HG02884 (cell line): ENCODE measurements around the gene ZNF275.
"Not testable (repeated sequence)": the region's sequence is repeated elsewhere in the genome, so short reads cannot be mapped to it uniquely, and the experiment has no call there.

ENCODE experiments used
- ATAC-seq: cut with Tn5 transposase; IDR thresholded peaks from one replicate; pipeline ENCODE4 v1.9.1; 2021; ENCODE audit warnings: mild to moderate bottlenecking, moderate library complexity; ENCODE audit not compliant: unreplicated experiment

ZNF275 gene

DNA sequence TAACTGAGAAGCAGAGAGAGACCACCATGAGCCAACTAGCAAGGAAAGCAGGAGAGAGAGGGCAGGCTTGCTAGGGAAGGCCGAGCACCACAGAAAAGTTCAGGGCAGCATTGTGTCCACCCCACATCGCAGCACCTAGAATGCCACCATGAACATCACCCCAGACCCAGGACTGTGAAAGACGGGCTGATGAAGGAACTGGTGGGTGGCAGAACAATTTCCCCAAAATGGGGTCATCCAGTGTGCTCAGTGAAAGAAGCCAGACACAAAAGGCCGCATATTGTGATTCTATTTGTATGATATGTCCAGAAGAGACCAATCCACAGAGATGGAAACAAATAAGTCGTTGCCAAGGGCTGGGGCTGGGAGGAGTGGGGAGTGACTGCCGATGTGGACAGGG is 50.4 kb downstream of the ZNF275 start:
- no peak for ATAC-seq

DNA sequence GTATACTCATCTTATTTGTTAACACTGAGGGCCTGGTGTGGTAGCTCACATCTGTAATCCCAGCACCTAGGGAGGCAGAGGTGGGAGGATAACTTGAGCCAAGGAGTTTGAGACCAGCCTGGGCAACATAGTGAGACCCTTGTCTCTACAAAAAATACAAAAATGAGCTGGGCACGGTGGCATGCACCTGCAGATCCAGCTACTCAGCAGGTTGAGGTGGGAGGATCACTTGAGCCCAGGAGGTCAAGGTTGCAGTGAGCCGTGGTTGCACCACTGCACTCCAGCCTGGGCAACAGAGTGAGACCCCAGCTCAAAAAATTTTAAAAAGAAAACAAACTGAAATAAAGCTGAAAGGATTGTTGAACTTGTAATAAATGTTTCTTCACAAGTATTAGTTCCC is 51.0 kb downstream of the ZNF275 start:
- ATAC-seq: not testable (repeated sequence)

DNA sequence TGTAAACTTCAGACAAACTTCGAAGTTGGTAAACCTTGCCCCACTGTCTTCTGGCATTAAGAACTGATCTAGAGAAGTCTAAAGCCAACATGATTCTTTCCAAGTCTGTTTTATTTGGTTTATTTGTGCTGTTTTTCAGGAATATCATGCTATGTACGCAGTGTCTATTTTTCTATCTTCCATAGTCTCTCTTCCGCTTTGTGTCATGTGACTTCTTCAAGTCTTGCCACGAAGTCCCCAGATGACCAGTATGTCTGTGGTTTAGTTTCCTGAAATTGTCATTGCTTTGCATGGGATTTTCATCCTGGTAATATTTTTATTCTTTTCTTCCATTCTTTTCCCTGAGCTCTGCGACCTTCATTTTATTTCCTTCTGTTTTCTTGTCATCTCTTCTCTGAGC is 52.1 kb downstream of the ZNF275 start:
- no peak for ATAC-seq

DNA sequence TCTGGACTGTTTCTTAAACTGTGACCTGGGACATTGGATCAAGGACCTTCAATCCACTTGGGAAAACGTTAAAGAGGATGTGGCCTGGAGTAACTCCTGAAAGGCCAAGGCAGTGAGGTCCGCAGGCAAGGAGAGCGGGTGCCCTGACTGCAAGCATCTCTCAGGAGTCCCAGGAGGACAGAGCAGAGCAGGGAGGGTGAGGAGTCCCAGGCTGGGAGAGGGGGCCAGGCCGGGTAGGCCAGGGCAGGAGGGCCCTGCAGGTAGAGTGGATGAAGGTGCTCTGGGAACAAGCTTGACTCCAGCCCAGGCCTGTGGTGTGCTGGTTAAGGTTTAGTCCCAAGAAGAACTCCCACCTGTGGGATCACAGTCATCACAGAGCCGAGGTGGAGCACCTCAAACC is 53.4 kb downstream of the ZNF275 start:
- ATAC-seq: no peak

DNA sequence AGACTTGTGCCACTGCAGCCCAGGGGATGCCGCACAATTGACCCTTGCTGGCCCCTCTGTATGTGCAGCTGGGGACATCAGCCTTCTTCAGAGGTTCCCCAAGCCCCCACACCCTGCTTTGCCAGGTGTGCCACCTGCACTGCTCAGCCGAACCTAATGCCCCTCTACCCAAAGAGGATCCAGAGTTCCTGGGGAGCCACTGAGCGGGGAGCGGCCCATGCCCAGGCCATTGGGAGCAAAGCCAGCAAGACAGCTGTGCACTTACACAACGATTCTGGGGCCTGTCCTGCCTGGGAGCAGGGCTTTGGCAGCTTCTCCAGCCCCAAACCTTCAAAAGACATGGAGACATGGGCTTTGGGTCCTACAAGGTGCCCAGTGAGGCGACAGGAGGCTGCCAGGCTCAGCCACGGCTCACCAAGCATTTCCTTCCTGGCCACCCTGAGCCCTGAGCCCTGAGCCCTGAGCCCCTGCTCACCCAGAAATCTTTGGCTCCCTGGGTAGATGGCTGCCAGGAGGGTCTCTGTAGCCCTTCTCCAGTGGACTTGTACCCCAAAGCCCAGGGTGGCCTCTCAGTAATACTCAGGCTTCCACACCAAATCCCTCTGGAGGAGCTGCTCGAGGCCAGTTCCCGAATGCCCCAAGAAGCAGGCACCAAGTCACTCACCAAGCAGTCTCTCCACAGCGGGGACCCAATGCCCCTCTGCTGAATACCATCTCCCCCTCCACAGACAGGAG is 54.2 kb downstream of the ZNF275 start:
- no peak for ATAC-seq

DNA sequence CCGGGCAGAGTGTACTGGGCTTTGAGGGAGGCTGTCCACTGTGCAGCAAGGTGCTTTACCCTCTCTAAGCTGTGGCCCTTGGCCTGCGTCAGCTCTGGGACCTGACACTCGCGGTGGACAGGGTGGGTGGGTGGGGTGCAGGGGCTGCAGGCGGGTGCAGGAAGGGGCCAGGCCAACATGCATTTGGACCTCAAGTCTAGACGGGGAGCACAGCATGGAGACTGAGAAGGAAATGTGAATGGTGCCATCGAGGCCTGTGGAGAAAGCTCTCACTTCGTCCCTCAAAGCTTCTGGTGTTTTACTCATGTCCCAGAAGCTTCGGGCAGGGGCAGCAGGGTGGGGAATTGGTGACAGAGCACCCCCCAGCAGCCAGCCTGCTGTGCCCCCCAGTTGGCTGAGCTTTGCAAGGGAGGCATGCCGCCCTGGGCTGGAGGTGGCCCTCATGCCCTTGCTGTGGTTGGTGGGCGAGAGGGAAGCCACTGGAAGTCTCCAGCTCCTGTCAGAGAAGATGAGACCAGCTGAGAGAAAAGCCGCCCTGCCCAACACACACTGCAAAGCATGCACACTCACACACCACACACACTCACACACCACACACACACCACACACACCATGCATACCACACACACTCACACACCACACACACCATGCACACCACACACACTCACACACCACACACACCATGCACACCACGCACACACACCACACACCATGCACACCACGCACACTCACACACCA is 54.9 kb downstream of the ZNF275 start:
- no peak for ATAC-seq

DNA sequence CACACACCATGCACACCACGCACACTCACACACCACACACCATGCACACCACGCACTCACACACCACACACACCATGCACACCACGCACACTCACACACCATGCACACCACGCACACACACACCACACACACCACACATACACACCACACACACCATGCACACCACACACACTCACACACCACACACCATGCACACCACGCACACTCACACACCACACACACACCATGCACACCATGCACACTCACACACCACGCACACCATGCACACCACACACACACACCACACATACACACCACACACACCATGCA is 55.5 kb downstream of the ZNF275 start:
- not testable (repeated sequence) for ATAC-seq

DNA sequence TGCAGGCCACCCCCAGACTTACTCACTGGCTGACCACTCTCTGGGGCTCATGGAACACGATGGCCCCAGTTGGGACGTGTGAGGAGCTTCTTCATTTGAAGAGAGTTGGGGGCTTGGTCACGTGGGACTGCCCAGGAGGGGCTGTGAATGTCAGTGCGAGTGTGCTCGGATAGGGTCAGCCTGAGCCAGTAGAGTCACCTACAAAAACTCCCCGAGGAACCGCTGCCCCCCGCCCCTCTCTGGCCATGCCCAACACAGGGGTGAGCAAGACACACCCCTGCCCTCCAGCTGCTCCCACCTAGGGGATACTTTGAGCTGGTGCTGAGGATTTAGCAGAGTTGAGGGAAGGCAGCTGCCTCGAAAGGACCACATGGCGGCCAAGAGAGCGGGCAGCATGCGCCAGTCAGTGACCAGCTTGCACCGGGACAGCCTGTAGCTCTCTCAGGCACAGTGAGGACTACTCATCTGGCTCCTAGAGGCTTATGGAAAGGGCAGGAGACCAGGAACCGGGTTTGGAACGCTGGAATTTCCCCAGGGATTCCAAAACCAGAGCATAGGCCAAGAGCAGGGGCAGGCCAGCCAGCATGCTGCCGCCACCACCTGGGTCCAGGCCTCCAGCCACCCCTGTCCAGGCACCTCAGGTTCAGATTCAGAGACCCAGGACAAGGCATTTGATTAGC is 58.8 kb downstream of the ZNF275 start:
- no peak for ATAC-seq

DNA sequence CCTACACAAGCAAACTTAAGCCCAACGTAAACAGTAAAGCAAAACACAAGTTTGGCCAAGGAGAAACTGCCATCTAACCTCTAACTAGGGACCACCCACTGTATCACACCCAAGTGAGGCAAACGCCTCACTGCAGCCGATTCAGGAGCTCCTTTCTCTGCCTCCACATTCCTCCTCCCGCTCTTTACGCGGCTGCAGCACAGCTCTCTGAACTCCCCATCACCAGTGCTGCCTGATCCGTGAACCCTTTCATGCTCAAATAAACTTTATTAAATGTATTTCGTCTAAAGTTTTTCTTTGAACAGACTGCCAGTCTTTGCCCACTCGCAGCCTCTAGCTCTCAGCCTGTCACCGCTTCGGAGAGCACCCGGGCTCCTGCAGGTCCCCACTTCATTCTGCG is 60.7 kb downstream of the ZNF275 start:
- ATAC-seq: no peak

DNA sequence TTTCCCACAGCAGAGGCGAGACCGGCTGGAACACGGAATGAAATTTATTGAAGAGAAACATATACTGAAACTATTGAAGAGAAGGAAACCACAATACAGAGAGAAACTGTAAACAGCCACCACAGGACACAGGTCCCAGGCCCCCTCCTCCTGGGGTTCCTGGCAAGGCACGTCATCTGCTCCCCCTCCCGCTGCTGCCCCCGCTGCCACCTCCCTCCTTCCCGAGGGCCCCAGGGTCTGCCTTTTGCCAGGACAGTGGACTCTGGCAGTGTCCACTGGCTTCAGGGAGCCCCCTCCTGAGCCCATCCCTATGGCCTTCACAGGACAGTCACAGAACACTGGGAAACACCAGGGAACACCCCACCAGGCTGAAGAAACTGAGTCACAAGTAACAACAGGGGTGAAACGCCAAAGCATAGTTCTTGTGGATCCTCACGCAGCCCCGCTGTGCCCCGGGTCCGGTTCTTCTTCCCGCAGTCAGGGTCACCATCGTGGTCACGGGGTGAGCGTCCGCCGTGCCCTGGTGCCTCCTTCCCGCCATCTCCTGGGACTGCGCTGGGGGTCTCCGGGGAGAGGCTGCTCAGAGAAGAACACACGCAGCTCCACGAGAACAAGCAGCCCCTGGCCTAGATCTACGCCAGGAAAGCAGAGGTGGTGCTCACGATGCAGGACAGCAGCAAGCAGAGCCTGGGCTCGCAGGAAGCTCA is 61.8 kb downstream of the ZNF275 start:
- no peak for ATAC-seq

DNA sequence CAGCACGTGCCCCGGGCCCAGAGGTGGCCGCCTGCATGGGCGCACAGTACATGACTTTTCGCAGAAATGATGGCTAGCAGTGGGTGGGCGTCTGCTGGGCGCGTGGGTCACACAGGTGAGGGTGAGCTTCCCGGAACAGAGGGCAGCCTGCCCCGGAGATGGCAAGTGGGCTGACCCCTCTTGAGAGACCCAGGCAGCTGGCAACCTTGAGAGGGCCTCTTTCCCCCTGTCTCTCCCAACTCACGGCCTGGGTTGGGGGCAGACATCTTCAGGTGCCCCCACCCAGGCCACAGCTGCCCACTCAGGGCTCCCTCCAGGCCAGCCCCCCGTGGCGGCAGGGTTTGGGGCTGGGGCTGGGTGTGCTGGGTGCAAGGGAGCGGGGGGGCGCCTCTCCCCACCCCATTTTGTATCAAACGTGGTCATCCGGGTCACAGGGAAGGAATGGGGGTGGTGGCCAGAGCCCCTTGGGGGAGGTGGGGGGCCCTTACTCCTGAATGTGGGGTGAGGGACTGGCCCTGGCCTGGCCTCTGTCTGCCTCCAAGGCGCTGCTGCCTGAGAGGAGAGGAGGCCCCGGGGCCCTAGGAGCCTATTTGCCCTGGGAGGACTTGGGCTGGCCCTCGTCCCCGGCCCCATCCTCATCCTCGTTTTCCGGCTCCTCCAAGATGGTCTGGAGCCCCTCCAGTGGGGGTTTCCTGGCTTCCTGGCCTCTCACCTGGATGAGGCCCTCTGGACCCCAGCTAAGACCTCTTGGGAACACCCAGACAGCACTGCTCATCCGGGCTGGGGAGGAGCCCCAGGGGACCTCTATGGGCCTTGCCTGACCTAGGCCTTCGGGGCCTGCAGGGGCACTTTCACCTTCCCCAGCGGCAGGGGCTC is 62.6 kb downstream of the ZNF275 start:
- no peak for ATAC-seq

DNA sequence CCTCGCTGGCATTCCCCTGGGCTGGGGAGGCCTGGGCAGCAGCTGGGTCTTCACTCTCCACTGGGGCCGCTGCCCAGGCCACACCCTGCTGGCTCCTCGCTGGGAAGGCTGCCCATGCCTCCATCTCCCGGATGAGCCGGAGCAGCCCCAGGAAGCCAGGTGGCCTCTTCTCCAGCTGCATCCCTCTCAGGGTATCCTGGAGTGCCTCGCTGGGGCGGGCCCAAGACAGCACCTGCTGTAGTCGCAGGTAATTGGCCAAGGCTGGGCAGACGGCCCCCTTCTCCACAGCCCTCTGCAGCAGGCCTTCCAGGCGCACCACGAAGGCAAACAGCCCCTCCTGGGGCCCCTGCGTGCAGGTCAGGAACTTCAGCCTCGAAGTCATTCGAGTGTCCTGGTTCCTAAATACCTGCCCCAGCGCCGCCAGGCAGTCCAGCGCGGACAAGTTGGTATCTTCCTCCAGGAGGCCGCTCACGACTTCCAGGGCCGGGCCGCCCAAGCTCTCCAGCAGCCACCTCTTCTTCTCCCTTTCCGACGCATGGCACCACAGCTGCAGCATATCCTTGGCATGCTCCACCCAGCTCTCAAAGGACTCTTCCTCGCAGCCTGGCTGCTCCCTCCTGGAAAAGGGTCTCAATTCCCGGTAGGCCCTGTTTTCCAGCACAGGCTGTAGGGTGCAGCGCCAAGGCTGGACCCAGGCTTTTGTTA is 63.5 kb downstream of the ZNF275 start:
- no peak for ATAC-seq

DNA sequence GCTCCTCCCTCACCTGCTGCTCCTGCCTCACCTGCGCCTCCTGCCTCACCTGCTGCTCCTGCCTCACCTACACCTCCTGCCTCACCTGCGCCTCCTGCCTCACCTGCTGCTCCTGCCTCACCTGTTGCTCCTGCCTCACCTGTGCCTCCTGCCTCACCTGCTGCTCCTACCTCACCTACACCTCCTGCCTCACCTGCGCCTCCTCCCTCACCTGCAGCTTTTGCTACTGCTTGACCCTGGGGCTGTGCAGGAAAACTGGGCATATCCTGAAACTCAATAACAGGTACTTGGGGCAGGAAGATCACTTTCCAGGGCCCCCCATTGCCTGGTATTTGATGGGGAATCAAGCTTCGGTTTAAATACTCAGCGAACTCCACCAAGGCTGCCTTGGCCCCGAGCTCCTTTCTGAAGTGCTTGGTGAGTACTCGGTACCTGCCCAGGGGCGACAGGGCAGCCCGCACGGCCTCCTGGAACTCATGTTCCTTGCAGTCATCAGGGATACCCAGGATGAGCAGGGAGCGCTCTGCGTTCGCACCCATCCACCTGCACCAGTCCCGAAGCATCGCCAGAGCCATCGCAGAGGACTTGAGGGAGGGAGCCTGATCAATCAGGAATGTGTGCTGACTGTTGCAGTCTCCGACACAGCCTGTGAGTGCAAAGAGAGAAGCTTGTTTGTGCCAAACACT is 64.5 kb downstream of the ZNF275 start:
- no peak for ATAC-seq

DNA sequence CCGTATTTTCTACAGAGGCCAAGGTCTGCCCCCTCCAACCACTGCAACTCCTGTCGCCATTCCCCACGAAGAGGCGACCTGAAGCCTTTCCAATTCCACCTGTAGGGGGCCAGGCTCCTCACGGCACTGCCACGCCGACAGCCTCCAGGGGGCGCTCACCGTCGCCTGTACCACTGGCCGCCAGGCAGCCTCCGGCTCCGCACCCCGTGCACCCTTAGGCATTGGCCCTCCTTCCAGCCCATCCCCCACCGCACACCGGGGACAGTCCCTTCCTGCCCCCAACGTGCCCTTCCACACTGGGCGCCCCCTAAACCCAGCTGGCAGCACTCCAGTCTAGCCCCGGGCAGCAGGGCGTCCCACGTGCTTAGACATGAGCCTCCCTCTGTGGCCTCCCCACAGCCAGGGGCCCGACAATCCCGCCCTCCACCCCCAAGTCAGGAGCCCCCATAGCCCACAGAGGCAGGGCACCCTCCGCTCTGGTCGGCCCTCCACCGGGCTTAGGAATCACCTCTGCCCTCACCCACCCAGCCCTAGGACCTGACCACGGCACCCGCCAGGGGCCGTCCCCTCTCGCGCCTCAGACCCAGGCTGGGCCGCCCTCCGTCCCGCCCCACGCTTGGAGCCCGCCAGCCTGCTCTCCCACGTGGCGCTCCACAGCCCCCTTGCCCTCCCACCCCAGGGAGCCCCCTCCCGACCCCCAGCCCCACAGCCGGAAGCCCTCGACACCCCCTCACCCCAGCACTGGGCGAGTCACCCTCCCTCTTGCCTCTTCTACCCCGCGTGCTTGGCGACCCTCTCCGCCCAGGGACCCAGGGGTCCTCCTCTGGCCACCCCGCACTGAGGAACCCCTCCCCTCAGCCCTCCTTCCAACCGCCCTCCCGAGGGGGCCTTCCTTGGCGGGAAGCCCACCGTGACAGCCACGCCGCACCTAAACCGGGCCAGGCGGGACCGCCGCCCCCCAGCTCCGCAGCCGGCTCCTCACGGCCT is 66.5 kb downstream of the ZNF275 start:
- ATAC-seq: no peak

DNA sequence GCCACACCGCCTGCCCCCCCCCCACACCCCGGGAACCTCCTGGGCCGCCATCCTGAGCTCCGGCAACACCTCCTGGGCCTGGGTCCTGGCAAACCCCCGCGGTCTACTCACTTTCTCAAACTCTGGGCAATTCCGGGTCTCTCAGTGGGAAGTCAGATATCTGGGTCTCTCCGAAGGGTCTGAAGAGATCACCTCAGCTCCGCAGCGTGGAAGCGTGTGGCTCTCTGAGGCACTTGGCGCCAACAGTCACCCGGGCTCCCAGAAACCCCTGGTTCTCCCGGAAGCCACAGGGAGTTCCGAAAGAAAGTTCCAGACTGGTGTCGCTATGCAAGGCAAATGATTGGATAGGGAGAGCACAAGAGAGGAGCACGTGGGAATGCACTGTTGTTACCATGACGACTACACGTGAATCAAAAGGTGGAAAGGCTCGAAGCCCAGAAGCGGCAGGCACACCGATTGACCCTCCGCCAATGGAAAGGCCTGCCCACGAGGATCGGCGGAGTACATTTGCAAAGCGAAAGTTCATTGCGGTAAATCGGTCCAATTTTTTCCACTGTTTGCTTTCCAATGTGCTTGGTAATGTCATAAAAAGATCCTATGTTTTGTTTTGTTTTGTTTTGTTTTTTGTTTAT is 67.3 kb downstream of the ZNF275 start, which contains the start of gene PNMA6E:
Gene PNMA6E (minus strand): TSS at position 218 of the 632 bp plus-strand sequence. CDS start 2,501 bp downstream, outside the sequence.
- ATAC-seq: no peak
